ENCODE data around the gene DCTPP1.

DNA sequence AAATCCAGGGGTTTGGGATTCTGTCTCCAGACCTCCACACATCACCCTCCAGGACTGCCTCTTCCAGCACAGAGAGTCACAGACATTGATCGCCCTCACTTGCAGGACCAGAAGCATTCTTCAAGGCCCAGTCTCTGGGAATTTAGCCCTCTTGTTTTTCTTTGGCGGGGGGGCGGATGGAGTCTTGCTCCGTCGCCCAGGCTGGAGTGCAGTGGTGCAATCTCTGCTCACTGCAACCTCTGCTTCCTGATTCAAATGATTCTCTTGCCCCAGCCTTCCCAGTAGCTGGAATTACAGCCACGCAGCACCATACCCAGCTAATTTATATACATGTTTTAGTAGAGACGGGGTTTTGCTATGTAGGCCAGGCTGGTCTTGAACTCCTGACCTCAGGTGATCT is 34.2 kb upstream of the DCTPP1 start:
- TF ChIP-seq GATA2 (IDR thresholded peaks at IDR 0.05; ENCODE audit: low read depth, low read length) (no peak), GATA3 (IDR thresholded peaks at IDR 0.05; ENCODE audit: low read depth, low read length) (no peak)
